ENCODE data around the gene IL17D. TPM values are rescaled to one million over a fixed set of nuclear protein-coding genes. Genes with fewer than 3 reads are reported as not detected.

Gene IL17D
- total and polyA plus RNA-seq, 2 experiments from 2014 or later = 1.6 to 2.3 TPM

DNA sequence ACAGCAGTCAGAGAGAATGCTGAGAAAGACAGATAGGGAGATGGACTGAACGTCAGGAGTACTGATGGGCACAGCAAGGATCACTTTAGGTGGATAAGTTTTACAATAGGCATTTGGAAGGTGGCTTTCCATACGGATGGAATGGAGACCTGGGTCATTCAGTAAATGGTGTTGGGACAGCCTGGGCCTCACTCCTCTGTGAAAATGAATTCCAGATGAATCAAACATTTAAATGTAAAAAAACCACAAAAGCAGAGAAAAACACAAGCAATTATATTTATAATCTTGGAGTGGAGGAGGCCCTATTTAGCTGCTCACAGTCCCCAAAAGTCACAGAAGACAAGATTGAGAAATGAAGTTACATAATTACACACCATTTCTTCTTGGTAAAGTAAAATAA, 4.7 kb downstream of the IL17D start:
- Histone ChIP-seq H4K20me1 (replicated peaks; ENCODE audit: insufficient read depth) (no peaks in the 10 kb centered on the region), H3F3A (replicated peaks; ENCODE audit: low read depth) (peaks cover 4% of the 10 kb centered on the region; the same call in 1 of the 2 replicates)
- ATAC-seq = no peak

More for the DNA sequence above, 4.7 kb downstream of the IL17D start:
- Histone ChIP-seq H3K79me2 (replicated peaks; ENCODE audit: insufficient read depth) (no peaks in the 10 kb centered on the region), H3K9me2 (ENCODE audit: insufficient read depth) (no peaks in the 10 kb centered on the region), H3K4me2 (no peak overlapping the region), H3K27ac (ENCODE audit: low read depth) (no peak overlapping the region), H3K27me3 (ENCODE audit: insufficient read depth) (peaks cover 1% of the 10 kb centered on the region; the same call in 1 of the 2 replicates), H2AFZ (no peak overlapping the region), H3K4me1 (ENCODE audit: insufficient read depth) (peaks cover 5% of the 10 kb centered on the region), H3K36me3 (ENCODE audit: insufficient read depth) (no peaks in the 10 kb centered on the region), H3K4me3 (no peak overlapping the region)
- H3K27me3 Mint-ChIP-seq (ENCODE audit: insufficient read depth, low read depth, poor library complexity) = peaks cover 28% of the 10 kb centered on the region
- no peak overlapping the region for H3K4me3 Mint-ChIP-seq
- H3K27ac Mint-ChIP-seq = no peak overlapping the region
- DNase-seq (ENCODE audit: low spot score) = no peak
- peaks cover 14% of the 10 kb centered on the region for H3K4me1 Mint-ChIP-seq
- no peaks in the 10 kb centered on the region; the same call in 2 of the 3 replicates for H3K36me3 Mint-ChIP-seq (ENCODE audit: low read depth)
- H3K9me3 Mint-ChIP-seq = no peaks in the 10 kb centered on the region
- TF ChIP-seq ZNF331 (CRISPR knock-in tag; IDR thresholded peaks at IDR 0.05; ENCODE audit: low read depth) (no peak), CREB1 (CRISPR knock-in tag; IDR thresholded peaks at IDR 0.05; ENCODE audit: low read depth) (no peak), POLR2AphosphoS5 (IDR thresholded peaks at IDR 0.05; ENCODE audit: low read depth) (no peak), CTCF (conservative IDR thresholded peaks at IDR 0.05; ENCODE audit: low read depth in 2 of 2) (no peak), NANOG (IDR thresholded peaks at IDR 0.05; ENCODE audit: borderline replicate concordance) (no peak)
- TF ChIP-seq, protein P1, sequence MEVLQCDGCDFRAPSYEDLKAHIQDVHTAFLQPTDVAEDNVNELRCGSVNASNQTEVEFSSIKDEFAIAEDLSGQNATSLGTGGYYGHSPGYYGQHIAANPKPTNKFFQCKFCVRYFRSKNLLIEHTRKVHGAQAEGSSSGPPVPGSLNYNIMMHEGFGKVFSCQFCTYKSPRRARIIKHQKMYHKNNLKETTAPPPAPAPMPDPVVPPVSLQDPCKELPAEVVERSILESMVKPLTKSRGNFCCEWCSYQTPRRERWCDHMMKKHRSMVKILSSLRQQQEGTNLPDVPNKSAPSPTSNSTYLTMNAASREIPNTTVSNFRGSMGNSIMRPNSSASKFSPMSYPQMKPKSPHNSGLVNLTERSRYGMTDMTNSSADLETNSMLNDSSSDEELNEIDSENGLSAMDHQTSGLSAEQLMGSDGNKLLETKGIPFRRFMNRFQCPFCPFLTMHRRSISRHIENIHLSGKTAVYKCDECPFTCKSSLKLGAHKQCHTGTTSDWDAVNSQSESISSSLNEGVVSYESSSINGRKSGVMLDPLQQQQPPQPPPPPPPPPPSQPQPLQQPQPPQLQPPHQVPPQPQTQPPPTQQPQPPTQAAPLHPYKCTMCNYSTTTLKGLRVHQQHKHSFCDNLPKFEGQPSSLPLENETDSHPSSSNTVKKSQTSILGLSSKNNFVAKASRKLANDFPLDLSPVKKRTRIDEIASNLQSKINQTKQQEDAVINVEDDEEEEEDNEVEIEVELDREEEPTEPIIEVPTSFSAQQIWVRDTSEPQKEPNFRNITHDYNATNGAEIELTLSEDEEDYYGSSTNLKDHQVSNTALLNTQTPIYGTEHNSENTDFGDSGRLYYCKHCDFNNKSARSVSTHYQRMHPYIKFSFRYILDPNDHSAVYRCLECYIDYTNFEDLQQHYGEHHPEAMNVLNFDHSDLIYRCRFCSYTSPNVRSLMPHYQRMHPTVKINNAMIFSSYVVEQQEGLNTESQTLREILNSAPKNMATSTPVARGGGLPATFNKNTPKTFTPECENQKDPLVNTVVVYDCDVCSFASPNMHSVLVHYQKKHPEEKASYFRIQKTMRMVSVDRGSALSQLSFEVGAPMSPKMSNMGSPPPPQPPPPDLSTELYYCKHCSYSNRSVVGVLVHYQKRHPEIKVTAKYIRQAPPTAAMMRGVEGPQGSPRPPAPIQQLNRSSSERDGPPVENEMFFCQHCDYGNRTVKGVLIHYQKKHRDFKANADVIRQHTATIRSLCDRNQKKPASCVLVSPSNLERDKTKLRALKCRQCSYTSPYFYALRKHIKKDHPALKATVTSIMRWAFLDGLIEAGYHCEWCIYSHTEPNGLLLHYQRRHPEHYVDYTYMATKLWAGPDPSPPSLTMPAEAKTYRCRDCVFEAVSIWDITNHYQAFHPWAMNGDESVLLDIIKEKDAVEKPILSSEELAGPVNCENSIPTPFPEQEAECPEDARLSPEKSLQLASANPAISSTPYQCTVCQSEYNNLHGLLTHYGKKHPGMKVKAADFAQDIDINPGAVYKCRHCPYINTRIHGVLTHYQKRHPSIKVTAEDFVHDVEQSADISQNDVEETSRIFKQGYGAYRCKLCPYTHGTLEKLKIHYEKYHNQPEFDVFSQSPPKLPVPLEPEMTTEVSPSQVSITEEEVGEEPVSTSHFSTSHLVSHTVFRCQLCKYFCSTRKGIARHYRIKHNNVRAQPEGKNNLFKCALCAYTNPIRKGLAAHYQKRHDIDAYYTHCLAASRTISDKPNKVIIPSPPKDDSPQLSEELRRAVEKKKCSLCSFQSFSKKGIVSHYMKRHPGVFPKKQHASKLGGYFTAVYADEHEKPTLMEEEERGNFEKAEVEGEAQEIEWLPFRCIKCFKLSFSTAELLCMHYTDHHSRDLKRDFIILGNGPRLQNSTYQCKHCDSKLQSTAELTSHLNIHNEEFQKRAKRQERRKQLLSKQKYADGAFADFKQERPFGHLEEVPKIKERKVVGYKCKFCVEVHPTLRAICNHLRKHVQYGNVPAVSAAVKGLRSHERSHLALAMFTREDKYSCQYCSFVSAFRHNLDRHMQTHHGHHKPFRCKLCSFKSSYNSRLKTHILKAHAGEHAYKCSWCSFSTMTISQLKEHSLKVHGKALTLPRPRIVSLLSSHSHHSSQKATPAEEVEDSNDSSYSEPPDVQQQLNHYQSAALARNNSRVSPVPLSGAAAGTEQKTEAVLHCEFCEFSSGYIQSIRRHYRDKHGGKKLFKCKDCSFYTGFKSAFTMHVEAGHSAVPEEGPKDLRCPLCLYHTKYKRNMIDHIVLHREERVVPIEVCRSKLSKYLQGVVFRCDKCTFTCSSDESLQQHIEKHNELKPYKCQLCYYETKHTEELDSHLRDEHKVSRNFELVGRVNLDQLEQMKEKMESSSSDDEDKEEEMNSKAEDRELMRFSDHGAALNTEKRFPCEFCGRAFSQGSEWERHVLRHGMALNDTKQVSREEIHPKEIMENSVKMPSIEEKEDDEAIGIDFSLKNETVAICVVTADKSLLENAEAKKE (CRISPR knock-in tag; IDR thresholded peaks at IDR 0.05) = no peak

Data from GM23338 (cell line).